ENCODE results near the gene SCNN1B.

- TF ChIP-seq, protein P1, sequence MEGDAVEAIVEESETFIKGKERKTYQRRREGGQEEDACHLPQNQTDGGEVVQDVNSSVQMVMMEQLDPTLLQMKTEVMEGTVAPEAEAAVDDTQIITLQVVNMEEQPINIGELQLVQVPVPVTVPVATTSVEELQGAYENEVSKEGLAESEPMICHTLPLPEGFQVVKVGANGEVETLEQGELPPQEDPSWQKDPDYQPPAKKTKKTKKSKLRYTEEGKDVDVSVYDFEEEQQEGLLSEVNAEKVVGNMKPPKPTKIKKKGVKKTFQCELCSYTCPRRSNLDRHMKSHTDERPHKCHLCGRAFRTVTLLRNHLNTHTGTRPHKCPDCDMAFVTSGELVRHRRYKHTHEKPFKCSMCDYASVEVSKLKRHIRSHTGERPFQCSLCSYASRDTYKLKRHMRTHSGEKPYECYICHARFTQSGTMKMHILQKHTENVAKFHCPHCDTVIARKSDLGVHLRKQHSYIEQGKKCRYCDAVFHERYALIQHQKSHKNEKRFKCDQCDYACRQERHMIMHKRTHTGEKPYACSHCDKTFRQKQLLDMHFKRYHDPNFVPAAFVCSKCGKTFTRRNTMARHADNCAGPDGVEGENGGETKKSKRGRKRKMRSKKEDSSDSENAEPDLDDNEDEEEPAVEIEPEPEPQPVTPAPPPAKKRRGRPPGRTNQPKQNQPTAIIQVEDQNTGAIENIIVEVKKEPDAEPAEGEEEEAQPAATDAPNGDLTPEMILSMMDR (IDR thresholded peaks at IDR 0.05) = no peak
- TF ChIP-seq EP300 (IDR thresholded peaks at IDR 0.05) (no peak), POLR2A (IDR thresholded peaks at IDR 0.05) (no peak)
Observed at GRCh38 chr16:23374721-23375510, 72.8 kb downstream of the SCNN1B start.
